GM23248 (cell line): ENCODE results near the gene TMEM164. TPM values are rescaled to one million over a fixed set of nuclear protein-coding genes. Genes with fewer than 3 reads are reported as not detected.

ENCODE experiments used
- DNase-seq: peaks from one replicate; pipeline ENCODE4 v3.0.0-alpha.2; 2015
- H2AFZ ChIP-seq: fragments of 200-600 bp; sonication (generic); 2 replicates; pipeline ENCODE4 v1.6.1; 2016; ENCODE audit warnings: antibody characterized with exemption
- H3F3A ChIP-seq: fragments of 200-600 bp; sonication (generic); 2 replicates; pipeline ENCODE4 v1.6.1; 2016; ENCODE audit warnings: mild to moderate bottlenecking, antibody characterized with exemption, mixed run types; ENCODE audit not compliant: insufficient read depth
- H3K27ac ChIP-seq: fragments of 200-600 bp; sonication (generic); 2 replicates; pipeline ENCODE4 v1.5.1; 2016; ENCODE audit warnings: mild to moderate bottlenecking
- H3K27me3 ChIP-seq: fragments of 200-600 bp; sonication (generic); replicated peaks from 2 replicates; pipeline ENCODE4 v1.6.1; 2016; ENCODE audit warnings: mild to moderate bottlenecking; ENCODE audit not compliant: insufficient read depth
- H3K36me3 ChIP-seq: fragments of 200-600 bp; sonication (generic); 2 replicates; pipeline ENCODE4 v1.6.1; 2016; ENCODE audit warnings: low read depth, mild to moderate bottlenecking
- H3K4me1 ChIP-seq: fragments of 200-600 bp; sonication (generic); 2 replicates; pipeline ENCODE4 v1.6.1; 2016; ENCODE audit warnings: mild to moderate bottlenecking; ENCODE audit not compliant: insufficient read depth
- H3K4me2 ChIP-seq: fragments of 200-600 bp; sonication (generic); one replicate; pipeline ENCODE4 v1.6.1; 2016; ENCODE audit warnings: mild to moderate bottlenecking; ENCODE audit not compliant: unreplicated experiment
- H3K4me3 ChIP-seq: fragments of 200-600 bp; sonication (generic); 2 replicates; pipeline ENCODE4 v1.5.1; 2016; ENCODE audit warnings: mild to moderate bottlenecking
- H3K79me2 ChIP-seq: fragments of 200-600 bp; sonication (generic); 2 replicates; pipeline ENCODE4 v1.6.1; 2016; ENCODE audit warnings: mild to moderate bottlenecking; ENCODE audit not compliant: insufficient read depth
- H3K9ac ChIP-seq: fragments of 200-600 bp; sonication (generic); 2 replicates; pipeline ENCODE4 v1.6.1; 2016; ENCODE audit warnings: mild to moderate bottlenecking
- H3K9me2 ChIP-seq: fragments of 200-600 bp; sonication (generic); 2 replicates; pipeline ENCODE4 v1.6.1; 2016; ENCODE audit warnings: mixed run types, mild to moderate bottlenecking, moderate library complexity; ENCODE audit not compliant: insufficient read depth
- H3K9me3 ChIP-seq: fragments of 200-600 bp; sonication (generic); one replicate; pipeline ENCODE4 v1.6.1; 2017; ENCODE audit warnings: low read depth
- H4K20me1 ChIP-seq: fragments of 200-600 bp; sonication (generic); 2 replicates; pipeline ENCODE4 v1.6.0; 2016; ENCODE audit not compliant: insufficient read depth
- EZH2 ChIP-seq: fragments of 200-600 bp; sonication (generic); IDR thresholded peaks from 2 replicates; pipeline ENCODE4 v1.6.1; 2018; ENCODE audit warnings: antibody characterized with exemption, mild to moderate bottlenecking; ENCODE audit not compliant: insufficient read depth, poor library complexity, severe bottlenecking
- EZH2phosphoT487 ChIP-seq: fragments of 200-600 bp; sonication (generic); IDR thresholded peaks from 2 replicates; pipeline ENCODE4 v1.6.1; 2018; ENCODE audit warnings: antibody characterized with exemption, moderate library complexity, mild to moderate bottlenecking, low read depth; ENCODE audit not compliant: insufficient read depth
- WGBS, 2 experiments: methylation state at CpG; one replicate each; pipeline ENCODE4 v1.1.6; 2015 to 2017; ENCODE audit warnings: low lambda C conversion rate in 2 of 2, low coverage in 1 of 2; ENCODE audit errors: missing lambda C conversion rate in 2 of 2; 5-methylcytosine and 5-hydroxymethylcytosine counted together
- in situ Hi-C: fragments of 300-500 bp; cut with MboI; formaldehyde crosslinking; loops from 2 replicates; pipeline ENCODE4 v1.15.0; 2020
- polyA plus RNA-seq: library from polyadenylated mRNA; unstranded; fragments of >200 nt; fragmentation: Nextera tagmentation; extraction: Ambion mirVana; gene quantifications from 2 replicates; pipeline ENCODE4 v1.2.1, GENCODE V29; 2016
- total RNA-seq: library from RNA; depleted of rRNA; stranded (reverse); fragments of >200 nt; shearing (Covaris generic); gene quantifications from 2 replicates; pipeline ENCODE4 v1.2.3, GENCODE V29; 2014

Gene TMEM164
- total and polyA plus RNA-seq, 2 experiments from 2014 or later, result 1.4 to 9.1 TPM

- Histone ChIP-seq H2AFZ (no peak overlapping the region), H3F3A (peaks cover 31% of the 10 kb centered on the region), H3K9me2 (no peaks in the 10 kb centered on the region), H3K36me3 (0 out of 2 replicates have a peak, but pooled peaks cover 3% of the 10 kb centered on the region), H4K20me1 (no peaks in the 10 kb centered on the region), H3K4me2 (no peak overlapping the region), H3K9me3 (no peaks in the 10 kb centered on the region), H3K4me1 (peaks cover 25% of the 10 kb centered on the region), H3K27ac (no peak overlapping the region), H3K4me3 (no peak overlapping the region), H3K9ac (no peak overlapping the region), H3K27me3 (no peaks in the 10 kb centered on the region), H3K79me2 (peaks cover 34% of the 10 kb centered on the region)
- 83 to 88% methylated on average over 3 of the region's 3 CpGs for WGBS, 2 experiments
- no peak for TF ChIP-seq EZH2
- no peak for TF ChIP-seq EZH2phosphoT487
- peak; percentile 37 for DNase-seq
- in situ Hi-C loops, result no loop called here
These were observed 198.9 kb downstream of the TMEM164 start for GRCh38 chrX:110201799-110202198.

- H3K27ac ChIP-seq, result peak overlapping the region; percentile 74
- H3K4me1 ChIP-seq, result peaks cover 46% of the 10 kb centered on the region
- no peaks in the 10 kb centered on the region for H4K20me1 ChIP-seq
- H3K36me3 ChIP-seq, result 0 out of 2 replicates have a peak, but pooled peaks cover 3% of the 10 kb centered on the region
- peak overlapping the region; percentile 46; the same call in 1 of the 2 replicates for H3K9ac ChIP-seq
- peaks cover 63% of the 10 kb centered on the region for H3K79me2 ChIP-seq
- peak overlapping the region; percentile 31 for H3K4me2 ChIP-seq
- no peaks in the 10 kb centered on the region for H3K9me2 ChIP-seq
- H3K9me3 ChIP-seq, result no peaks in the 10 kb centered on the region
- H2AFZ ChIP-seq, result no peak overlapping the region
- no peak for TF ChIP-seq EZH2
- no peak for TF ChIP-seq EZH2phosphoT487
- peaks cover 37% of the 10 kb centered on the region for H3F3A ChIP-seq
- peak; percentile 78 for DNase-seq
- H3K4me3 ChIP-seq, result no peak overlapping the region
- H3K27me3 ChIP-seq, result no peaks in the 10 kb centered on the region
- in situ Hi-C loops, result no loop called here
These were observed 202.1 kb downstream of the TMEM164 start for GRCh38 chrX:110204986-110205385.

GRCh38 chrX:110208092-110208491 lies 205.2 kb downstream of the TMEM164 start:
- Histone ChIP-seq H3K4me1 (peaks cover 49% of the 10 kb centered on the region), H4K20me1 (no peaks in the 10 kb centered on the region), H3K36me3 (no peaks in the 10 kb centered on the region), H3K9me2 (peaks cover 3% of the 10 kb centered on the region; the same call in 1 of the 2 replicates), H3K27ac (no peak overlapping the region), H3K4me2 (no peak overlapping the region), H2AFZ (no peak overlapping the region), H3K4me3 (no peak overlapping the region), H3F3A (peaks cover 45% of the 10 kb centered on the region), H3K79me2 (peaks cover 65% of the 10 kb centered on the region), H3K9ac (no peak overlapping the region), H3K9me3 (no peaks in the 10 kb centered on the region), H3K27me3 (no peaks in the 10 kb centered on the region)
- TF ChIP-seq EZH2phosphoT487 (no peak), EZH2 (no peak)
- in situ Hi-C loops, result no loop called here
- no peak for DNase-seq
- 32 to 40% methylated on average over 2 of the region's 2 CpGs for WGBS, 2 experiments

- H3K27me3 ChIP-seq, result no peaks in the 10 kb centered on the region
- H3K9ac ChIP-seq, result peak overlapping the region; percentile 67
- peak overlapping the region; percentile 46; the same call in 1 of the 2 replicates for H3K4me3 ChIP-seq
- DNase-seq, result peak; percentile 82
- H2AFZ ChIP-seq, result no peak overlapping the region
- H3K36me3 ChIP-seq, result no peaks in the 10 kb centered on the region
- in situ Hi-C loops, result no loop called here
- peaks cover 78% of the 10 kb centered on the region for H3K79me2 ChIP-seq
- H3K4me2 ChIP-seq, result peak overlapping the region; percentile 50
- H3K27ac ChIP-seq, result peak overlapping the region; percentile 88
- H3F3A ChIP-seq, result peaks cover 26% of the 10 kb centered on the region
- H3K9me3 ChIP-seq, result no peaks in the 10 kb centered on the region
- peaks cover 3% of the 10 kb centered on the region; the same call in 1 of the 2 replicates for H3K9me2 ChIP-seq
- H4K20me1 ChIP-seq, result no peaks in the 10 kb centered on the region
- H3K4me1 ChIP-seq, result peaks cover 36% of the 10 kb centered on the region
- 20% methylated on average over 5 of the region's 5 CpGs for WGBS, 2 experiments
- TF ChIP-seq EZH2phosphoT487, result no peak
- no peak for TF ChIP-seq EZH2
These were observed 207.7 kb downstream of the TMEM164 start for GRCh38 chrX:110210417-110211139.
